BE2C (cell line): ENCODE data around the gene PAPPA.

Source experiments
- DNase-seq: peaks from one replicate; pipeline ENCODE4 v3.0.0-alpha.2; 2020
- H3K27me3 ChIP-seq: fragments of 250-450 bp; sonication (Bioruptor Pico); 2 replicates; pipeline ENCODE4 v1.5.1; 2020; ENCODE audit warnings: mild to moderate bottlenecking
- H3K36me3 ChIP-seq: fragments of 250-450 bp; sonication (Bioruptor Pico); 2 replicates; pipeline ENCODE4 v1.5.1; 2020; ENCODE audit warnings: mild to moderate bottlenecking
- H3K4me1 ChIP-seq: fragments of 250-450 bp; sonication (Bioruptor Pico); 2 replicates; pipeline ENCODE4 v1.5.1; 2020
- H3K4me3 ChIP-seq: 2 replicates; pipeline ENCODE4 v1.5.1; 2011; ENCODE audit warnings: low read depth, low read length
- H3K9me3 ChIP-seq: fragments of 250-450 bp; sonication (Bioruptor Pico); 2 replicates; pipeline ENCODE4 v1.5.1; 2020
- CTCF ChIP-seq: IDR thresholded peaks from 2 replicates; pipeline ENCODE4 v1.5.1; 2012; ENCODE audit warnings: mild to moderate bottlenecking, low read depth, low read length

The PAPPA gene

GRCh38 chr9:116448431-116448830, 294.8 kb downstream of the PAPPA start:
- H3K36me3 ChIP-seq: peaks cover 8% of the 10 kb centered on the region; the same call in 1 of the 2 replicates
- H3K9me3 ChIP-seq: no peaks in the 10 kb centered on the region
- H3K4me3 ChIP-seq: no peak overlapping the region
- H3K27me3 ChIP-seq: no peaks in the 10 kb centered on the region
- TF ChIP-seq CTCF: no peak
- no peak for DNase-seq
- H3K4me1 ChIP-seq: no peaks in the 10 kb centered on the region

- Histone ChIP-seq H3K9me3 (no peaks in the 10 kb centered on the region), H3K4me1 (no peaks in the 10 kb centered on the region), H3K4me3 (no peak overlapping the region), H3K27me3 (no peaks in the 10 kb centered on the region), H3K36me3 (peaks cover 7% of the 10 kb centered on the region; the same call in 1 of the 2 replicates)
- no peak for TF ChIP-seq CTCF
- DNase-seq: no peak
These were observed 296.4 kb downstream of the PAPPA start for GRCh38 chr9:116449949-116450348.

- H3K4me1 ChIP-seq: no peaks in the 10 kb centered on the region
- TF ChIP-seq CTCF: no peak
- peaks cover 2% of the 10 kb centered on the region; the same call in 1 of the 2 replicates for H3K36me3 ChIP-seq
- no peak for DNase-seq
- no peaks in the 10 kb centered on the region for H3K9me3 ChIP-seq
- H3K27me3 ChIP-seq: no peaks in the 10 kb centered on the region
- H3K4me3 ChIP-seq: no peak overlapping the region
These were observed 297.0 kb downstream of the PAPPA start for GRCh38 chr9:116450378-116451139.

- H3K4me3 ChIP-seq: no peak overlapping the region
These were observed 298.0 kb downstream of the PAPPA start for GRCh38 chr9:116451500-116452115.

More at GRCh38 chr9:116451500-116452115, 298.0 kb downstream of the PAPPA start:
- no peaks in the 10 kb centered on the region for H3K36me3 ChIP-seq
- H3K4me1 ChIP-seq: no peaks in the 10 kb centered on the region
- no peak for DNase-seq
- H3K9me3 ChIP-seq: no peaks in the 10 kb centered on the region
- TF ChIP-seq CTCF: no peak
- H3K27me3 ChIP-seq: no peaks in the 10 kb centered on the region
